KBM-7 (cell line): ENCODE measurements around the gene R3HCC1L.

ENCODE experiments used
- DNase-seq: peaks from one replicate; pipeline ENCODE4 v3.0.0-alpha.2; 2015
- in situ Hi-C: fragments of 300-500 bp; cut with MboI; formaldehyde crosslinking; loops from 2 replicates; pipeline ENCODE4 v1.14.3; 2020; ENCODE audit warnings: low sequenced_read_pairs, low pct_unique_long_range_greater_than_20kb, mixed read lengths

The R3HCC1L gene

GRCh38 chr10:98252464-98252863 is 118.0 kb downstream of the R3HCC1L start:
- DNase-seq, result no peak
- in situ Hi-C loops, result no loop called here

- in situ Hi-C loops, result no loop called here
Observed at GRCh38 chr10:98253499-98253898, 119.0 kb downstream of the R3HCC1L start.

GRCh38 chr10:98254234-98254974 is 119.9 kb downstream of the R3HCC1L start:
- in situ Hi-C loops, result no loop called here
- DNase-seq, result no peak

More at GRCh38 chr10:98253499-98253898, 119.0 kb downstream of the R3HCC1L start:
- DNase-seq, result no peak

- DNase-seq, result no peak
- in situ Hi-C loops, result no loop called here
Observed at GRCh38 chr10:98255146-98255877, 120.9 kb downstream of the R3HCC1L start.

- in situ Hi-C loops, result no loop called here
- no peak for DNase-seq
Observed at GRCh38 chr10:98256692-98257091, 122.2 kb downstream of the R3HCC1L start.

- in situ Hi-C loops, result no loop called here
- no peak for DNase-seq
Observed at GRCh38 chr10:98257198-98257597, 122.7 kb downstream of the R3HCC1L start.

- in situ Hi-C loops, result no loop called here
- DNase-seq, result no peak
Observed at GRCh38 chr10:98257961-98258360, 123.5 kb downstream of the R3HCC1L start.

- in situ Hi-C loops, result no loop called here
- no peak for DNase-seq
Observed at GRCh38 chr10:98258683-98259454, 124.4 kb downstream of the R3HCC1L start.

- in situ Hi-C loops, result no loop called here
- no peak for DNase-seq
Observed at GRCh38 chr10:98259606-98260315, 125.3 kb downstream of the R3HCC1L start.

- DNase-seq, result no peak
- in situ Hi-C loops, result no loop called here
Observed at GRCh38 chr10:98260350-98260749, 125.9 kb downstream of the R3HCC1L start.

- no peak for DNase-seq
- in situ Hi-C loops, result no loop called here
Observed at GRCh38 chr10:98260752-98261151, 126.3 kb downstream of the R3HCC1L start.

- in situ Hi-C loops, result no loop called here
- DNase-seq, result no peak
Observed at GRCh38 chr10:98261436-98262277, 127.2 kb downstream of the R3HCC1L start.

- in situ Hi-C loops, result no loop called here
- peak; percentile 67 for DNase-seq
Observed at GRCh38 chr10:98262571-98262970, 128.1 kb downstream of the R3HCC1L start.

GRCh38 chr10:98263088-98263487 is 128.6 kb downstream of the R3HCC1L start:
- in situ Hi-C loops, result no loop called here
- no peak for DNase-seq

GRCh38 chr10:98264378-98265065 is 130.1 kb downstream of the R3HCC1L start:
- in situ Hi-C loops, result no loop called here
- DNase-seq, result peak; percentile 19

- in situ Hi-C loops, result no loop called here
- peak; percentile 20 for DNase-seq
Observed at GRCh38 chr10:98265403-98266378, 131.2 kb downstream of the R3HCC1L start.

GRCh38 chr10:98266647-98267046 is 132.2 kb downstream of the R3HCC1L start:
- in situ Hi-C loops, result no loop called here

More at GRCh38 chr10:98266647-98267046, 132.2 kb downstream of the R3HCC1L start:
- peak; percentile 37 for DNase-seq
